Neural progenitor cell (in vitro differentiated cells): Measurements from ENCODE around the gene EEF2K. TPM values are rescaled to one million over a fixed set of nuclear protein-coding genes. Genes with fewer than 3 reads are reported as not detected.

ENCODE experiments used
- DNase-seq: peaks from one replicate; pipeline ENCODE4 v3.0.0-alpha.2; 2016; ENCODE audit warnings: low spot score
- H2AFZ ChIP-seq: fragments of 200-600 bp; sonication (generic); replicated peaks from 2 replicates; pipeline ENCODE4 v1.6.1; 2016; ENCODE audit warnings: antibody characterized with exemption
- H3F3A ChIP-seq: fragments of 200-600 bp; sonication (generic); 2 replicates; pipeline ENCODE4 v1.6.1; 2016; ENCODE audit warnings: antibody characterized with exemption, low read depth
- H3K27ac ChIP-seq: fragments of 200-600 bp; sonication (generic); 2 replicates; pipeline ENCODE4 v1.5.1; 2016; ENCODE audit warnings: mild to moderate bottlenecking
- H3K27me3 ChIP-seq: fragments of 200-600 bp; sonication (generic); 2 replicates; pipeline ENCODE4 v1.6.1; 2016; ENCODE audit warnings: mild to moderate bottlenecking, moderate library complexity
- H3K36me3 ChIP-seq: fragments of 200-600 bp; sonication (generic); 2 replicates; pipeline ENCODE4 v1.5.1; 2016
- H3K4me1 ChIP-seq: fragments of 200-600 bp; sonication (generic); 2 replicates; pipeline ENCODE4 v1.6.1; 2016; ENCODE audit warnings: mixed run types
- H3K4me2 ChIP-seq: fragments of 200-600 bp; sonication (generic); 2 replicates; pipeline ENCODE4 v1.6.1; 2016
- H3K4me3 ChIP-seq: fragments of 200-600 bp; sonication (generic); 2 replicates; pipeline ENCODE4 v1.5.1; 2016
- H3K79me2 ChIP-seq: fragments of 200-600 bp; sonication (generic); 2 replicates; pipeline ENCODE4 v1.6.1; 2016; ENCODE audit warnings: low read depth
- H3K9ac ChIP-seq: fragments of 200-600 bp; sonication (generic); 2 replicates; pipeline ENCODE4 v1.6.1; 2016
- H3K9me3 ChIP-seq: fragments of 200-600 bp; sonication (generic); 2 replicates; pipeline ENCODE4 v1.5.1; 2016; ENCODE audit warnings: low read depth
- H4K20me1 ChIP-seq: fragments of 200-600 bp; sonication (generic); 2 replicates; pipeline ENCODE4 v1.6.1; 2016; ENCODE audit warnings: low read depth
- H3K27ac Mint-ChIP-seq: 3 replicates; pipeline ENCODE4 v1.8.0; 2021; ENCODE audit warnings: mixed read lengths
- H3K27me3 Mint-ChIP-seq: 2 replicates; pipeline ENCODE4 v1.8.0; 2022; ENCODE audit warnings: low read depth, mild to moderate bottlenecking, inconsistent platforms, moderate library complexity, mixed read lengths; ENCODE audit not compliant: insufficient read depth
- H3K36me3 Mint-ChIP-seq: 3 replicates; pipeline ENCODE4 v1.8.0; 2021; ENCODE audit warnings: mixed read lengths
- H3K4me1 Mint-ChIP-seq: 3 replicates; pipeline ENCODE4 v1.8.0; 2021; ENCODE audit warnings: mixed read lengths
- H3K4me3 Mint-ChIP-seq: 3 replicates; pipeline ENCODE4 v1.8.0; 2021; ENCODE audit warnings: mild to moderate bottlenecking, moderate library complexity, mixed read lengths
- H3K9me3 Mint-ChIP-seq: 3 replicates; pipeline ENCODE4 v1.8.0; 2020; ENCODE audit warnings: mixed read lengths
- CTCF ChIP-seq: fragments of 200-600 bp; sonication (generic); IDR thresholded peaks from 2 replicates; pipeline ENCODE4 v1.5.1; 2017; ENCODE audit warnings: antibody characterized with exemption, mild to moderate bottlenecking
- EZH2 ChIP-seq: fragments of 200-600 bp; sonication (generic); IDR thresholded peaks from 2 replicates; pipeline ENCODE4 v1.6.1; 2017; ENCODE audit warnings: antibody characterized with exemption, mild to moderate bottlenecking, moderate library complexity
- EZH2phosphoT487 ChIP-seq: fragments of 200-600 bp; sonication (generic); IDR thresholded peaks from 2 replicates; pipeline ENCODE4 v1.6.1; 2017; ENCODE audit warnings: antibody characterized with exemption
- total RNA-seq: library from RNA; depleted of rRNA; stranded (reverse); fragments of >200 nt; gene quantifications from 2 replicates; pipeline ENCODE4 v1.2.3, GENCODE V29; 2015; ENCODE audit warnings: low replicate concordance

EEF2K gene
- total RNA-seq, 1 donor from 2014 or later, result 9.0 TPM

- Histone ChIP-seq H3K27me3 (no peaks in the 10 kb centered on the region), H3K4me2 (no peak overlapping the region), H3K9ac (no peak overlapping the region), H3K27ac (no peak overlapping the region), H4K20me1 (peaks cover 5% of the 10 kb centered on the region), H3K36me3 (no peaks in the 10 kb centered on the region), H3F3A (no peaks in the 10 kb centered on the region), H2AFZ (no peak overlapping the region), H3K9me3 (no peaks in the 10 kb centered on the region), H3K79me2 (no peaks in the 10 kb centered on the region), H3K4me3 (no peak overlapping the region), H3K4me1 (no peaks in the 10 kb centered on the region)
- H3K4me3 Mint-ChIP-seq, result no peak overlapping the region
- no peaks in the 10 kb centered on the region for H3K9me3 Mint-ChIP-seq
- peaks cover 9% of the 10 kb centered on the region for H3K36me3 Mint-ChIP-seq
- H3K27ac Mint-ChIP-seq, result no peak overlapping the region
- no peaks in the 10 kb centered on the region for H3K27me3 Mint-ChIP-seq
- TF ChIP-seq EZH2phosphoT487 (no peak), EZH2 (no peak), CTCF (no peak)
- peak; percentile 11 for DNase-seq
- no peaks in the 10 kb centered on the region for H3K4me1 Mint-ChIP-seq
These were observed 107.1 kb downstream of the EEF2K start for GRCh38 chr16:22312897-22313781.

GRCh38 chr16:22313876-22314470 lies 107.9 kb downstream of the EEF2K start:
- Mint-ChIP-seq H3K4me3 (no peak overlapping the region), H3K27me3 (no peaks in the 10 kb centered on the region), H3K4me1 (no peaks in the 10 kb centered on the region), H3K9me3 (no peaks in the 10 kb centered on the region), H3K27ac (no peak overlapping the region), H3K36me3 (peaks cover 10% of the 10 kb centered on the region)
- Histone ChIP-seq H3K9me3 (no peaks in the 10 kb centered on the region), H2AFZ (no peak overlapping the region), H3K9ac (no peak overlapping the region), H4K20me1 (peaks cover 5% of the 10 kb centered on the region), H3K4me2 (no peak overlapping the region), H3F3A (no peaks in the 10 kb centered on the region), H3K36me3 (no peaks in the 10 kb centered on the region), H3K27ac (no peak overlapping the region), H3K4me3 (no peak overlapping the region), H3K79me2 (no peaks in the 10 kb centered on the region), H3K4me1 (no peaks in the 10 kb centered on the region), H3K27me3 (no peaks in the 10 kb centered on the region)
- no peak for DNase-seq
- no peak for TF ChIP-seq EZH2

- H2AFZ ChIP-seq, result no peak overlapping the region
- no peak overlapping the region for H3K27ac ChIP-seq
- no peaks in the 10 kb centered on the region for H3K36me3 ChIP-seq
- H3K4me3 Mint-ChIP-seq, result no peak overlapping the region
- H3K36me3 Mint-ChIP-seq, result peaks cover 10% of the 10 kb centered on the region
- H4K20me1 ChIP-seq, result peaks cover 5% of the 10 kb centered on the region
- H3K27me3 ChIP-seq, result no peaks in the 10 kb centered on the region
- no peak overlapping the region for H3K4me3 ChIP-seq
- H3K9me3 ChIP-seq, result no peaks in the 10 kb centered on the region
- H3K27me3 Mint-ChIP-seq, result no peaks in the 10 kb centered on the region
- no peaks in the 10 kb centered on the region for H3K9me3 Mint-ChIP-seq
- TF ChIP-seq EZH2 (no peak), CTCF (no peak), EZH2phosphoT487 (no peak)
- DNase-seq, result peak; percentile 49
- H3K79me2 ChIP-seq, result no peaks in the 10 kb centered on the region
- no peak overlapping the region for H3K9ac ChIP-seq
- H3K4me1 Mint-ChIP-seq, result no peaks in the 10 kb centered on the region
- H3K27ac Mint-ChIP-seq, result no peak overlapping the region
- no peak overlapping the region for H3K4me2 ChIP-seq
- peaks cover 3% of the 10 kb centered on the region for H3F3A ChIP-seq
- no peaks in the 10 kb centered on the region for H3K4me1 ChIP-seq
These were observed 108.9 kb downstream of the EEF2K start for GRCh38 chr16:22314661-22315626.
